ENCODE measurements around the gene CXCL13.

The CXCL13 gene

DNA sequence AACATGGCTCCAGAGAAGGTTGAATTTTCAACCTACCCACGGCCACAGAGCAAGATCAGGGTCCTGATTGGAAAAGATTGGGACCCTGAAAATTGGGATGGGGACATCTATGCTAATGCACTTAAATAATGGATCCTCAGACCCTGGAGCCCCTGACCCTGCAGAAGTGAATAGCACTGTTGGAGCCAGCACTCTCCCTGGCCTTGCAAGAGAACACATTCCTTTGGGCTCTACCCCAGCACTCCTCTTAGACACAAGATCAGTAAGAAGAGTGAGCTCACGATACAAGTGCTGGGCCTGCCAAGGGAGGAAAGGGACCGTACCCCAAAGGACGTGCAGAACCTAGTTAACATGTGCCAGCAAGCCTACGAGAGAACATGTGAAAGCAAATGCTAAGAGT is 19.9 kb downstream of the CXCL13 start:
- no peak overlapping the region for H3K4me3 Mint-ChIP-seq
- H3K27me3 Mint-ChIP-seq (ENCODE audit: low read depth): no peaks in the 10 kb centered on the region
- no peak overlapping the region for H3K27ac Mint-ChIP-seq
- no peaks in the 10 kb centered on the region for H3K36me3 Mint-ChIP-seq (ENCODE audit: low read depth)
- H3K4me1 Mint-ChIP-seq: peaks cover 6% of the 10 kb centered on the region
- no peaks in the 10 kb centered on the region for H3K9me3 Mint-ChIP-seq
- TF ChIP-seq, protein P1, sequence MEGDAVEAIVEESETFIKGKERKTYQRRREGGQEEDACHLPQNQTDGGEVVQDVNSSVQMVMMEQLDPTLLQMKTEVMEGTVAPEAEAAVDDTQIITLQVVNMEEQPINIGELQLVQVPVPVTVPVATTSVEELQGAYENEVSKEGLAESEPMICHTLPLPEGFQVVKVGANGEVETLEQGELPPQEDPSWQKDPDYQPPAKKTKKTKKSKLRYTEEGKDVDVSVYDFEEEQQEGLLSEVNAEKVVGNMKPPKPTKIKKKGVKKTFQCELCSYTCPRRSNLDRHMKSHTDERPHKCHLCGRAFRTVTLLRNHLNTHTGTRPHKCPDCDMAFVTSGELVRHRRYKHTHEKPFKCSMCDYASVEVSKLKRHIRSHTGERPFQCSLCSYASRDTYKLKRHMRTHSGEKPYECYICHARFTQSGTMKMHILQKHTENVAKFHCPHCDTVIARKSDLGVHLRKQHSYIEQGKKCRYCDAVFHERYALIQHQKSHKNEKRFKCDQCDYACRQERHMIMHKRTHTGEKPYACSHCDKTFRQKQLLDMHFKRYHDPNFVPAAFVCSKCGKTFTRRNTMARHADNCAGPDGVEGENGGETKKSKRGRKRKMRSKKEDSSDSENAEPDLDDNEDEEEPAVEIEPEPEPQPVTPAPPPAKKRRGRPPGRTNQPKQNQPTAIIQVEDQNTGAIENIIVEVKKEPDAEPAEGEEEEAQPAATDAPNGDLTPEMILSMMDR (IDR thresholded peaks at IDR 0.05; ENCODE audit: unreplicated experiment in 3 of 3): no peak

DNA sequence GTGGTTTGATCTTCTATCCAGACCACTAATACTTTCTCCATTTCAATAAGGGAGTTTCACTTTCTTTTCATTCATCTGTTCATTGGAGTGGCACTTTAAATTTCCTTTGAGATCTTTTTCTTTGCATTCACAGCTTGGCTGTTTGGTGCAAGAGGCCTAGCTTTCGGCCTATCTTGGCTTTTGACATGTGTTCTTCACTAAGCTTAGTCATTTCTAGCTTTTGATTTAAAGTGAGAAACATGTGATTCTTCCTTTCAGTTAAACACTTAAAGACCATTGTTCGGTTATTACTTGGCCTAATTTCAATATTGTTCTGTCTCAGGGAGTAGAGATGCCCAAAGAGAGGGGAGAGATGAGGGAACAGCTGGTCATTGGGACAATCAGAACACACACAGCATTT is 24.3 kb downstream of the CXCL13 start:
- Mint-ChIP-seq H3K9me3 (no peaks in the 10 kb centered on the region), H3K4me3 (no peak overlapping the region), H3K27ac (no peak overlapping the region), H3K27me3 (ENCODE audit: low read depth) (no peaks in the 10 kb centered on the region), H3K4me1 (no peaks in the 10 kb centered on the region), H3K36me3 (ENCODE audit: low read depth) (no peaks in the 10 kb centered on the region)
- TF ChIP-seq, protein P1 (IDR thresholded peaks at IDR 0.05; ENCODE audit: unreplicated experiment in 3 of 3): no peak

DNA sequence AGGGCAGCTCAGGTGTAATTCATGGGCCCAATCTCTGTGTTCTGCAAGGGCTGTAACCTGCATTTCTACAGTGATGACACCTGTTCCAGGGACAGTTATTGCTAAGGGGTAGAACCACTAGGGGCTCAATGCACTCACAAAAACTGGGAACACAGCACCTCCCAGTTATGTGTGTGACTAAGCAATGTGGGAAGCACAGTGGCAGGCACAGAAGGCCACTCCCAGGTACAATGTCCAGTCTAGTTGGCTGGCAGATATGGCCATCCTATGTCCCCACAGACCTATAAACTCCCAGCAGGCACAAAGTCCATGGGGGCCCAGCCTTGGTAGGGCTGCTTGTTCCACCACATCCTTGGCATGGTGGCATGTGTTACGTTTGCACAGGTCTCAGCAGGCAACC is 25.7 kb downstream of the CXCL13 start:
- TF ChIP-seq, protein P1 (IDR thresholded peaks at IDR 0.05; ENCODE audit: unreplicated experiment in 3 of 3): no peak
- Mint-ChIP-seq H3K27me3 (ENCODE audit: low read depth) (no peaks in the 10 kb centered on the region), H3K9me3 (no peaks in the 10 kb centered on the region), H3K4me1 (no peaks in the 10 kb centered on the region), H3K36me3 (ENCODE audit: low read depth) (no peaks in the 10 kb centered on the region), H3K27ac (no peak overlapping the region), H3K4me3 (no peak overlapping the region)

DNA sequence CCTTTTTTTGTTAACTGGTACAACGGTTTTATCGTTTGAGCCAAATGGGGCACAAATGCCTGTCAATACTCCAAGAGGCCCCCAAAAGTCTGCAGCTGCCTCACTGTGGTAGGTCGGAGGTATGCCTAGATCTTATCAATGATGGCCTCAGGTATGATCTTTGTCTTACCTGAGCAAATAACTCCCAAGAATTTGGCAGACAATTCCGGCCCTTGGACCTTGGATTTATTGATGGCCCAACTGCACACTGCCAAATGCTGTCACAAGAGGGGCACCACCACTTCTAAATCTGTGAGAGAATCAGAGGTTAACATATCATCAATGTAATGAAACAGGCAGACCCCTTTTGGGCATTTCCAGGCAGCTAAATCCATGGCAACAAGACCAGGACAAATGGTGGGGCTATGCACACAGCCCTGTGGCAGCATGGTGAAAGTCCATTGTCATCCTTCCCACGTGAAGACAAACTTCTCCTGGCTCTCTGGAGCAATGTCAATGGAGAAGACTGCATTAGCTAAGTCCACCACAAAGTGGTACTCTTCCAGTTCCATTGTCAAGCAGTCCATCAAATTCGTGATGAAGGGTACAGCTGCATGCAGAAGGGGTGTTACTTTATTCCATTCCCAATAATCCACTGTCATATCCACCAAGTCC is 28.6 kb downstream of the CXCL13 start:
- TF ChIP-seq, protein P1 (IDR thresholded peaks at IDR 0.05; ENCODE audit: unreplicated experiment in 3 of 3): no peak
- H3K27ac Mint-ChIP-seq: no peak overlapping the region
- H3K36me3 Mint-ChIP-seq (ENCODE audit: low read depth): no peaks in the 10 kb centered on the region
- H3K9me3 Mint-ChIP-seq: peaks cover 19% of the 10 kb centered on the region
- H3K27me3 Mint-ChIP-seq (ENCODE audit: low read depth): no peaks in the 10 kb centered on the region
- no peak overlapping the region for H3K4me3 Mint-ChIP-seq
- no peaks in the 10 kb centered on the region for H3K4me1 Mint-ChIP-seq

DNA sequence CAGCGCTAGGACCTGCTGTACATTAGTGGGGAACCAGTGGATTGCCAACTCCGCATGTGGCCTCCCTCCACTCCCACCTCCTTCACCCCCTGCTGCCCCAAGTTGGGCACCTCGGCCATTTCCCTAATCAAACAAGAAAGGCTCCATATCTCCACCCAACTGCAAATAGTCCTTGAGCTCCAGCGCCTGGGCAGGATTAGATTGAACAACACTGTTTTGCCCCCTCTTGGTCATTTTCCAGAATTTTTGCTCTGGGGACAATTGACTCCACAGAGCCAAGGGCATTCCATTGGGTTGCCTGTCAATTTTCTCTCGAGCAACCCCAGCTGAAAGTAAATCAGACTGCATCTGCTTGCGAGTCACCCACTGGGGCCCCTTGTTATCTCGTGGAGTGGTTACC is 29.6 kb downstream of the CXCL13 start:
- TF ChIP-seq, protein P1 (IDR thresholded peaks at IDR 0.05; ENCODE audit: unreplicated experiment in 3 of 3): no peak

DNA sequence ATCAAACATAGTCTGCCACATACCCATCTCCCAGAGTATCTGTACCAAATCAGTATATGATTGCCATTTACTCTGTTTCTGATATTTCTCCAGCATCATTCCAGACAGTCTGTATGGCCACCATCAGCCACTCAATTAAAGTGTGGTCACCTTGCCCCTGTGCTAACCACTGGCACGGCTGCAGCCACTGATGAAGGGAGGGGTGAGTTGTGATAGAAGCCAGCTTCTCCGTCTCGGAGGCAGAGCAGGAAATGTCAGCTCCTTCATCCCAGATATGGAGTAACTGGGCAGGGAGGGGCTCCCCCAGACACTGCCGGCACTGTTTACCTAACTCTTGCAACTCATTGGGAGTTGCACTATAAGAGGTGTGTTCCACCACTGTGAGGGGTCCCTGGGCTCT is 30.3 kb downstream of the CXCL13 start:
- Mint-ChIP-seq H3K27me3 (ENCODE audit: low read depth) (no peaks in the 10 kb centered on the region), H3K27ac (no peak overlapping the region), H3K9me3 (peaks cover 19% of the 10 kb centered on the region), H3K4me1 (no peaks in the 10 kb centered on the region), H3K36me3 (ENCODE audit: low read depth) (no peaks in the 10 kb centered on the region), H3K4me3 (no peak overlapping the region)
- TF ChIP-seq, protein P1 (IDR thresholded peaks at IDR 0.05; ENCODE audit: unreplicated experiment in 3 of 3): no peak

More for the DNA sequence above, 29.6 kb downstream of the CXCL13 start:
- peaks cover 19% of the 10 kb centered on the region for H3K9me3 Mint-ChIP-seq
- H3K36me3 Mint-ChIP-seq (ENCODE audit: low read depth): no peaks in the 10 kb centered on the region
- H3K4me3 Mint-ChIP-seq: no peak overlapping the region
- no peak overlapping the region for H3K27ac Mint-ChIP-seq
- no peaks in the 10 kb centered on the region for H3K27me3 Mint-ChIP-seq (ENCODE audit: low read depth)
- H3K4me1 Mint-ChIP-seq: no peaks in the 10 kb centered on the region
